CD4-positive, alpha-beta T cell treated with Interleukin-1 beta for 1 hour (primary cell): ENCODE data around the gene AIG1.

Experiments
- DNase-seq, 2 donors: peaks; one replicate each; pipeline ENCODE4 v3.0.0-alpha.2; 2020 to 2022

AIG1 gene

DNA sequence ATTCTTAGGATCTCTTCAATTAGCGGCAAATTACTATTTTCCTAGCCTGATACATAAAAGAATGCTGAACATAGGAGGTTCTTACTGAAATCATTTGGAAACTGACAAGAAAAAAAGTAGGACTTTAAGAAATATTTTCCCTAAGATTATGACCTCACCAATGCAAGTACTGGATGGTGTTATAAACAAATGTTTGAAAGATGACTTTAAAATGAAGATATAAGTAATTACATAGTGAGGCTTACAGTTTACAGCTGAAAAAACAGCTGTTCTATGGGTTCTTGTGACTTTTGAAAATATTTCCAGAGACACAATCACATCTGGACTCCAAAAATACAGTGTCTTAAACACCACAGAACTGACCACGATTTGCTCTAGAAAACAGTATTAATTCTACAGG lies 324.9 kb downstream of the AIG1 start:
- DNase-seq = no peak

GRCh38 chr6:143390278-143390677 lies 329.6 kb downstream of the AIG1 start:
- no peak for DNase-seq
